GM19438 (cell line): Measurements from ENCODE around the gene SPINK14.

Source experiments
- ATAC-seq: cut with Tn5 transposase; IDR thresholded peaks from one replicate; pipeline ENCODE4 v1.9.1; 2021; ENCODE audit warnings: low read depth; ENCODE audit not compliant: unreplicated experiment

The SPINK14 gene

GRCh38 chr5:148191010-148191409 lies 22.7 kb downstream of the SPINK14 start:
- ATAC-seq = no peak

DNA sequence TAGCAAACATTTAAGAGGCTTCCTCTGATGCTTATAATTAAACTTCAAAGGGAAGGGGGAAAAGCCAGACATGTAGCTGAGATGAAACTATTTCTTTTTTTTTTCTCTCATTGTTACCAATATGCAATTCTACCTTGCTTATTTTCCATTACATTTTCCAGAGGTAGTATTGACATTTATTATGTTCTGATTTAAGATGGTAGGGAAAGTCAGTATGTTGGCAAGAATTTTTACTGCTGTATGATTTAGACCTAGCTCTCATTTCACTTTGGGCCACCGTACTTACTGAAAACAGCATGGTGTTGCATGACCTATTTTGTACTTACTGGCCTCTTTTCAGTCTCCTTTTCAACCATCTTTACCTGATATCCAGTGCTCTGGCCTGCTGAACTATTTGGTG lies 24.9 kb downstream of the SPINK14 start:
- ATAC-seq = no peak

DNA sequence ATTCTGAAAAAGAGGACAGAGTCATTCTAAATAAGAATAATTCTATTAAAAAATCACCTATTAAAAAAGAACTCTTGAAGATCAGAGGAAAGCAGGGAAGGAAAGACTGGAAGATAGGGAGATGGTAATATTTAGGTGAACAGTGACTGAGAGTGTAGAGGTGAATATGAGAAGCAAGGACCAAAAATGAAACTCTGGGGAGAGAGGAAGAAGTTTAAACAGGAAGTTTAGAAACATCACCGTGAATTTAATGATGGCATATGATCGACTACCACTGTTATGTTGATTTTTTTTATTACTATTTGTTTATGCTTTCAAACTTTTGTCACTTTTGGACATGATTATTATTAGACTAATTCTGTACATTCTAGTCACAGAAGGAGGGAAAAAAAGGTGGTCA lies 32.8 kb downstream of the SPINK14 start:
- no peak for ATAC-seq

- no peak for ATAC-seq
These were observed 34.3 kb downstream of the SPINK14 start, which contains the start of gene SPINK6 for GRCh38 chr5:148202531-148203203. SPINK6 (plus strand) TSS chr5:148203042; CDS start chr5:148203097, 55 bp downstream.

DNA sequence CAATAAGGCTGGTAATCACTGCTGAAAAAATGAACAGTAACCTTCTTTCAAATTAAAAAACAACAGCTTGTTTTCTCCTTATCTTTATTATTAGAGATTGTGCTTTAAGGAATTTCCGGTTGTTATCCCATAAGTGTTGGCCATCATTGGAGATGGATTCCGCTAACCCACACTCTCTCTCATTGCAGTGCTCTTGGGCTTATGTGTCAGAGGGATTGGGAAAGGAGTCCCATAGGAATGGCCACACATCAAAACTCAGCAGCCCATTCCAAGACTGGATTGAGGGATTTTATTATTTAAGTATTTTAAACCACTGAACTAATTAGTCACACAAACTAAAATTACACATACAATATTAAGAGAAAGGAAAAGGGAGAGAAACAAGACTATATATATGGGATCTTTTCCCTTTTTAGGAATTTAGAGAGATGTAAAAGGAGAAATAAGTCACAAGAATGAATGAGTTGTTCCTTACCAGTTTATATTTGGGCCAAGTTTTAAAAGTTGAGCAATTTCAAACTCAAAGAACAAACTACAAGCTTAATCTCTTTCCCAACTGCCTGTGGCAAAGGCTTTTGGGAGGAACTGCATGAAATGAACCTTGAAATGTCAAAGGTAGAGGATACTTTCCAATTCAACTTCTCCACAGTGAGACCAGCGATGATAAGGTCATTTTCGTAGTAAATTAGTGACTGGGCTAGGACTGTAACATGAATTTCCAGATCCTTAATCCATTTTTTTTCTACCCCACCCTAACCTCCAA lies 36.9 kb downstream of the SPINK14 start:
- no peak for ATAC-seq

DNA sequence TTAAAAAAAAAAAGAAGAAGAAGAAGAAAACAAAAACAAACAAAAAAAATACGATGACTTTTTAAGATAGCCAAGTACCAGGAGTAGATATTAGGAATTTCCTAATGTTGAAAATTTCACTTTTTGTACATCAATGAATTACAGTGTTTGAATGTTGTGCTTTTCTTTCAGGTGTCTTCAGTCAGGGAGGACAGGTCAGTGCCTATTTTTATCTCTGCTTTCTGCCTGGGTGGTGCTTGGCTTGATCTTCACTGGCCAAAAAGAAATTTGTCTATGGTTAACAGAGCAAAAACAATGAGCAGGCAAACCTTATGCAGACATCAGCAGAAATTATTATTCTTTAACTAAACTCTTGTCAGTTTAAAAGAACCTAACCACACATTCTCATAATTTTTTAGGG lies 37.5 kb downstream of the SPINK14 start:
- ATAC-seq = no peak

- no peak for ATAC-seq
These were observed 38.3 kb downstream of the SPINK14 start for GRCh38 chr5:148206620-148207019.

GRCh38 chr5:148208226-148208625 lies 39.9 kb downstream of the SPINK14 start:
- ATAC-seq = no peak

- no peak for ATAC-seq
These were observed 40.9 kb downstream of the SPINK14 start for GRCh38 chr5:148209151-148209770.

DNA sequence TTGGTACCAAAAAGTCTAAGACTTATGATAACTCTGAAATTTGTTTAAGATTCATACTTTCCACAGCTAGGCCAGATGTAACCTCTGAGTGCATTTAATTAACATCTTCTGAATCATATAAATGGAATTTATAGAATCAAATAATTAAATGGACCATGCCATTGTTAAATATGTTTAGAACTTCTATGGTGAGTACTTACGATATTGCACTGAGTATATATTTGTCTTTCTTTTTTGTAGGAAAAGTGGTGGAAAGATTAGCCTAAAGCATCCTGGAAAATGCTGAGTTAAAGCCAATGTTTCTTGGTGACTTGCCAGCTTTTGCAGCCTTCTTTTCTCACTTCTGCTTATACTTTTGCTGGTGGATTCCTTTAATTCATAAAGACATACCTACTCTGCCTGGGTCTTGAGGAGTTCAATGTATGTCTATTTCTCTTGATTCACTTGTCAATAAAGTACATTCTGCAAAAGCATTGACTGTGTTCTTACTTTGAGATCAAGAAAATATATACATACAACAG lies 46.4 kb downstream of the SPINK14 start:
- no peak for ATAC-seq

- no peak for ATAC-seq
These were observed 53.2 kb downstream of the SPINK14 start for GRCh38 chr5:148221508-148221907.

DNA sequence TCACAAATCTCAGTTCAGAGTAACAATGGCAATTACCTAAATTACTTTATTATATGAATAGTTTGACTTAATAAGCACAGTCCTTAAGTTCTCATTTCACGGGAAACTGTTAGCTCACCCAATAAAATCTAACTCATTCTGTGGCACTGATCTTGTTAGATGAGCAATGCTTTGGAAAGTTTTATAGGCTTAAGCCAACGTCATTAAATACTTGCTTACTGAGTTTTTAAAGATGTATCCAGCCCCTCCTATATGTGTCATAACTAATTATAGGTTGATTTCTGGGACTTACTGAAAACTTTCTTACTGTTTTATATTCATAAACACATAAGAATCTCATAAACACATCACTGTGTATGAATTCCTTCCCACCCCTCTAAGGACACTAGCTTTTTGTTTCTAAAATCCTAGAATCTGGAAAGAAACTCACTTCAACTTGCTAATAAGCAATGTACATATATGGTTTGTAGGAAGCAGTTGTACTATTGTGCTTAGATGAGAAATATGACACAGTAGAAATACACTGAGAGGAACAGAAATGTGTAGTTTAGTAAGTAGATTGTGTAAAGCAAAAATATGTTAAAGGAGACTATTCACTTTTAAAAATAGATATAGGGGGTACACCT lies 55.9 kb downstream of the SPINK14 start:
- no peak for ATAC-seq
